Fibroblast of lung (primary cell): ENCODE measurements around the gene DDX51. TPM values are rescaled to one million over a fixed set of nuclear protein-coding genes. Genes with fewer than 3 reads are reported as not detected.

Experiments used
- DNase-seq, 2 donors: peaks; one replicate each; pipeline versions ENCODE4 v3.0.0 to v3.0.0-alpha.2; 2010; ENCODE audit warnings: low read depth in 2 of 2
- H2AFZ ChIP-seq: 2 replicates; pipeline ENCODE4 v1.5.1; 2012; ENCODE audit warnings: low read length, control low read depth, inconsistent platforms
- H3K27ac ChIP-seq: 2 replicates; pipeline ENCODE4 v1.5.1; 2011; ENCODE audit warnings: low read length, control low read depth; ENCODE audit not compliant: insufficient read depth
- H3K27me3 ChIP-seq: 2 replicates; pipeline ENCODE4 v1.5.1; 2011; ENCODE audit warnings: mild to moderate bottlenecking, low read length; ENCODE audit not compliant: control insufficient read depth, insufficient read depth
- H3K36me3 ChIP-seq: 2 replicates; pipeline ENCODE4 v1.5.1; 2011; ENCODE audit warnings: low read length; ENCODE audit not compliant: control insufficient read depth, insufficient read depth
- H3K4me1 ChIP-seq: 2 replicates; pipeline ENCODE4 v1.5.1; 2011; ENCODE audit warnings: low read length; ENCODE audit not compliant: control insufficient read depth, insufficient read depth; ENCODE audit errors: extremely low read depth
- H3K4me2 ChIP-seq: 2 replicates; pipeline ENCODE4 v1.5.1; 2011; ENCODE audit warnings: low read length, control low read depth; ENCODE audit not compliant: insufficient read depth; ENCODE audit errors: extremely low read depth
- H3K4me3 ChIP-seq, 4 experiments: fragments of 200-600 bp in 1 of 4; sonication (generic) in 1 of 4; replicated peaks in 1 of 4; 2 replicates each; pipeline ENCODE4 v1.5.1; 2011 to 2016; ENCODE audit warnings: low read length in 4 of 4, low read depth in 3 of 4, mild to moderate bottlenecking in 3 of 4, control low read depth in 2 of 4, inconsistent platforms in 1 of 4, mixed read lengths in 1 of 4; ENCODE audit not compliant: insufficient read depth in 1 of 4; ENCODE audit errors: control extremely low read depth in 1 of 4
- H3K79me2 ChIP-seq: 2 replicates; pipeline ENCODE4 v1.5.1; 2012; ENCODE audit warnings: mild to moderate bottlenecking, low read length, inconsistent platforms; ENCODE audit not compliant: control insufficient read depth, insufficient read depth
- H3K9ac ChIP-seq: 2 replicates; pipeline ENCODE4 v1.5.1; 2011; ENCODE audit warnings: mild to moderate bottlenecking, low read length, control low read depth; ENCODE audit not compliant: insufficient read depth
- H3K9me3 ChIP-seq: 2 replicates; pipeline ENCODE4 v1.5.1; 2012; ENCODE audit warnings: low read depth, low read length; ENCODE audit not compliant: control insufficient read depth, insufficient read depth
- H4K20me1 ChIP-seq: 2 replicates; pipeline ENCODE4 v1.5.1; 2011; ENCODE audit warnings: low read length; ENCODE audit not compliant: control insufficient read depth, insufficient read depth; ENCODE audit errors: extremely low read depth
- CTCF ChIP-seq, 2 donors: IDR thresholded peaks in 1 of 2; conservative IDR thresholded peaks in 1 of 2; 1 replicate in 1 of 2; 2 replicates in 1 of 2; pipeline ENCODE4 v1.5.1; 2011 to 2012; ENCODE audit warnings: low read length in 2 of 2, control low read depth in 1 of 2, inconsistent platforms in 1 of 2, low read depth in 1 of 2, mild to moderate bottlenecking in 1 of 2
- EZH2 ChIP-seq: IDR thresholded peaks from 2 replicates; pipeline ENCODE4 v1.5.1; 2012; ENCODE audit warnings: low read length, control low read depth, mild to moderate bottlenecking; ENCODE audit errors: missing control alignments
- polyA plus RNA-seq, 2 donors: library from polyadenylated mRNA; depleted of rRNA in 1 of 2; stranded (reverse) in 1 of 2; unstranded in 1 of 2; fragments of >200 nt; gene quantifications; 2 replicates each; pipeline ENCODE4 v1.2.1, GENCODE V29; 2011 to 2012; ENCODE audit warnings: missing spikeins in 1 of 2
- total RNA-seq: library from RNA; depleted of rRNA; stranded (reverse); fragments of >200 nt; gene quantifications from 2 replicates; pipeline ENCODE4 v1.2.1, GENCODE V29; 2014

DDX51 gene
- total and polyA plus RNA-seq, 2 donors (not counting 1 experiment from before 2014, with no cell fraction given), result 3.7 to 7.4 TPM

GRCh38 chr12:132133952-132134652 is 10.0 kb downstream of the DDX51 start:
- H3K4me3 ChIP-seq, result no peak overlapping the region
- H3K27ac ChIP-seq, result no peak overlapping the region
- no peak for TF ChIP-seq CTCF (conservative IDR thresholded peaks at IDR 0.05 in 1 of 2, IDR thresholded peaks at IDR 0.05 in 1 of 2; ENCODE audit: low read depth in 1 of 2, low read length in 2 of 2)
- TF ChIP-seq EZH2, result no peak
- no peaks in the 10 kb centered on the region for H3K79me2 ChIP-seq
- no peak overlapping the region for H2AFZ ChIP-seq
- DNase-seq, result no peak
- H3K4me2 ChIP-seq, result no peak overlapping the region
- H3K9me3 ChIP-seq, result no peaks in the 10 kb centered on the region
- no peak overlapping the region for H3K9ac ChIP-seq
- H4K20me1 ChIP-seq, result no peaks in the 10 kb centered on the region
- no peaks in the 10 kb centered on the region for H3K4me1 ChIP-seq
- no peaks in the 10 kb centered on the region for H3K27me3 ChIP-seq
- peaks cover 3% of the 10 kb centered on the region for H3K36me3 ChIP-seq

GRCh38 chr12:132132609-132133430 is 11.3 kb downstream of the DDX51 start:
- H2AFZ ChIP-seq, result no peak overlapping the region
- H3K79me2 ChIP-seq, result no peaks in the 10 kb centered on the region
- H3K9ac ChIP-seq, result no peak overlapping the region
- peaks cover 1% of the 10 kb centered on the region for H3K36me3 ChIP-seq
- DNase-seq, result no peak
- no peak overlapping the region for H3K27ac ChIP-seq
- TF ChIP-seq CTCF (conservative IDR thresholded peaks at IDR 0.05 in 1 of 2, IDR thresholded peaks at IDR 0.05 in 1 of 2; ENCODE audit: low read depth in 1 of 2, low read length in 2 of 2) (no peak), EZH2 (no peak)
- no peaks in the 10 kb centered on the region for H3K9me3 ChIP-seq
- no peaks in the 10 kb centered on the region for H3K27me3 ChIP-seq
- no peak overlapping the region for H3K4me3 ChIP-seq
- H4K20me1 ChIP-seq, result no peaks in the 10 kb centered on the region
- H3K4me2 ChIP-seq, result no peak overlapping the region
- no peaks in the 10 kb centered on the region for H3K4me1 ChIP-seq

GRCh38 chr12:132131952-132132351 is 12.2 kb downstream of the DDX51 start:
- Histone ChIP-seq H3K79me2 (no peaks in the 10 kb centered on the region), H4K20me1 (no peaks in the 10 kb centered on the region), H3K27ac (no peak overlapping the region), H3K36me3 (peaks cover 3% of the 10 kb centered on the region), H3K4me2 (no peak overlapping the region), H3K9me3 (no peaks in the 10 kb centered on the region), H3K27me3 (no peaks in the 10 kb centered on the region), H3K9ac (no peak overlapping the region), H3K4me1 (no peaks in the 10 kb centered on the region), H3K4me3 (no peak overlapping the region), H2AFZ (no peak overlapping the region)
- TF ChIP-seq EZH2 (no peak), CTCF (conservative IDR thresholded peaks at IDR 0.05 in 1 of 2, IDR thresholded peaks at IDR 0.05 in 1 of 2; ENCODE audit: low read depth in 1 of 2, low read length in 2 of 2) (no peak)
- DNase-seq, result no peak
